Upper lobe of right lung (tissue), 1 donor: Measurements from ENCODE around the gene KCNK5. TPM values are rescaled to one million over a fixed set of nuclear protein-coding genes. Genes with fewer than 3 reads are reported as not detected.

Experiments
- ATAC-seq: fragments of 200-7000 bp; cut with Tn5 transposase; one replicate; pipeline ENCODE4 v1.9.1; 2020; ENCODE audit warnings: mild to moderate bottlenecking, moderate library complexity
- DNase-seq: peaks from one replicate; pipeline ENCODE4 v3.0.0-alpha.2; 2020
- H3K27ac ChIP-seq: fragments of 200-600 bp; one replicate; pipeline ENCODE4 v1.8.0; 2022
- H3K27me3 ChIP-seq: fragments of 200-600 bp; one replicate; pipeline ENCODE4 v1.8.0; 2022; ENCODE audit warnings: mild to moderate bottlenecking
- H3K36me3 ChIP-seq: fragments of 200-600 bp; one replicate; pipeline ENCODE4 v1.8.0; 2022
- H3K4me1 ChIP-seq: fragments of 200-600 bp; one replicate; pipeline ENCODE4 v1.8.0; 2022
- H3K4me3 ChIP-seq: fragments of 200-600 bp; one replicate; pipeline ENCODE4 v1.8.0; 2022; ENCODE audit warnings: mild to moderate bottlenecking
- H3K9me3 ChIP-seq: fragments of 200-600 bp; one replicate; pipeline ENCODE4 v1.8.0; 2022
- CTCF ChIP-seq: fragments of 200-600 bp; IDR thresholded peaks from one replicate; pipeline ENCODE4 v1.8.0; 2022; ENCODE audit warnings: antibody characterized with exemption
- intact Hi-C: fragments of 100-400 bp; cut with DNase I; formaldehyde crosslinking; loops from one replicate; pipeline ENCODE4 v1.11.0; 2022
- total RNA-seq: library from RNA; stranded (reverse); fragmentation: NEBNext Ultra II Directional; extraction: Animal tissue kit (Norgen Biotek cat#: 25700); gene quantifications from one replicate; pipeline ENCODE4 v1.2.1, GENCODE V29; 2021
- donor health status: DM: no; HTN: yes; CAD: no; lungs with severe emphysema.

Gene KCNK5
- total RNA-seq, 1 donor from 2014 or later = 10.0 TPM

- DNase-seq (no peak), ATAC-seq (no peak)
- H3K4me3 ChIP-seq = no peak overlapping the region
- no peaks in the 10 kb centered on the region for H3K4me1 ChIP-seq
- no peaks in the 10 kb centered on the region for H3K9me3 ChIP-seq
- H3K27me3 ChIP-seq = no peaks in the 10 kb centered on the region
- H3K36me3 ChIP-seq = no peaks in the 10 kb centered on the region
- no peak overlapping the region for H3K27ac ChIP-seq
- intact Hi-C loops = no loop called here
- TF ChIP-seq CTCF = no peak
Observed at GRCh38 chr6:39240155-39240757, 11.0 kb upstream of the KCNK5 start.

GRCh38 chr6:39239527-39240154 lies 10.4 kb upstream of the KCNK5 start:
- Histone ChIP-seq H3K27ac (no peak overlapping the region), H3K4me3 (no peak overlapping the region), H3K27me3 (no peaks in the 10 kb centered on the region), H3K4me1 (no peaks in the 10 kb centered on the region), H3K36me3 (no peaks in the 10 kb centered on the region), H3K9me3 (no peaks in the 10 kb centered on the region)
- DNase-seq (no peak), ATAC-seq (no peak)
- intact Hi-C loops = no loop called here
- TF ChIP-seq CTCF = no peak

- Histone ChIP-seq H3K9me3 (no peaks in the 10 kb centered on the region), H3K27me3 (no peaks in the 10 kb centered on the region), H3K4me3 (no peak overlapping the region), H3K36me3 (no peaks in the 10 kb centered on the region), H3K27ac (no peak overlapping the region), H3K4me1 (no peaks in the 10 kb centered on the region)
- ATAC-seq (no peak), DNase-seq (no peak)
- no peak for TF ChIP-seq CTCF
- intact Hi-C loops = no loop called here
Observed at GRCh38 chr6:39236742-39237141, 7.5 kb upstream of the KCNK5 start.

DNA sequence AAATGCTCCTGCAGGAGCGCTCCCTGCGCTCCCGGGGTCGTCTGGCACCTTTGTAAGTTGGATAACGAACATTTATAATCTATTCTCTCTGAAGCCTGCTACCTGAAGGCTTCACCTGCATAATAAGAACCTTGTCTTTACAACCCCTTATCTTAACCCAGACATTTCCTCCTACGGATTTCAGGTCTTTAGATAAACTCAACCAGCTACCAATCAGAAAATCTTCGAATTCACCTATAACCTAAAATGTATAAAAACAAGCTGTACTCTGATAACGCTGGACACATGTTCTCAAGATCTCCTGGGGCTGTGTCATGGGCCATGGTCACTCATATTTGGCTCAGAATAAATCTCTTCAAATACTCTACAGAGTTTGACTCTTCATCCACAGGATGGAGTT lies 4.1 kb upstream of the KCNK5 start:
- H3K9me3 ChIP-seq = no peaks in the 10 kb centered on the region
- H3K36me3 ChIP-seq = no peaks in the 10 kb centered on the region
- ATAC-seq = no peak
- H3K27me3 ChIP-seq = peaks cover 9% of the 10 kb centered on the region
- H3K4me1 ChIP-seq = peaks cover 10% of the 10 kb centered on the region
- H3K4me3 ChIP-seq = no peak overlapping the region
- DNase-seq = no peak
- no peak for TF ChIP-seq CTCF
- H3K27ac ChIP-seq = no peak overlapping the region
- intact Hi-C loops = no loop called here

DNA sequence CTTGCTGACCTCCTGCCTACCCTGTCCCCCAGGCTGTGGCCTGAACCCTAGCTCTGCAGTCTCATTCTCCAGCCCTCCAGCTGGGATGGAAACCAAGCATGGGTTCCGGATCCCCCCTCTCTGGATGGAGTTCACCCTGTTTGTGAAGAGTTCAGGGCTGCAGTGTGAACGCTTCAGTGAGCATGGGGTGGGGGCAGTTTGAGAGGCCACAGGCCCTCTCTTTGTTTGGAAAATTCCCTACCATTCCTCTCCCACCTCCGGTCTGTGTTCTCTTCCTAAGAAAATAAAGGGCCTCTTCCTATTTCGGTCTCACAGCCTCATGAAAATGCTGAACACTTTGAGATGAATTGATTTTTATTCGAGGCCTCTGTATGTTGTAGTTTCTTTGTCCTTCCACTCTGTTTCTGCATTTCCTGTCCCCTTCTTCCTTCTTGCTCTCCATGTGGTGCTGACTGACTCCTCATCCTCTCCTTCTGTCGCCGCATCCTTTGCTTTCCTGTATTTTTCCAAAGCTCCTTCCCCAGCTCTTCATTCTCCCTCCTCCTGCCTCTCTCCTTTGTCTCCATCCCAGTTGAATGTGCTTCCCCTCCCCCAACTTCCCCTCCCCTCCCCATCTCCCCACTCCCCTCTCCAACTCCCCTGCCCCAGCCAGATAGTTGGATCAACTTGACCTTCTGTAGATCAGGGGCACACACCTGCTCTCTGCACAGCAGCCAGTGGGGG lies 2.4 kb upstream of the KCNK5 start:
- Histone ChIP-seq H3K4me1 (peaks cover 10% of the 10 kb centered on the region), H3K36me3 (no peaks in the 10 kb centered on the region), H3K27ac (no peak overlapping the region), H3K4me3 (no peak overlapping the region), H3K27me3 (peaks cover 17% of the 10 kb centered on the region), H3K9me3 (no peaks in the 10 kb centered on the region)
- ATAC-seq (no peak), DNase-seq (no peak)
- no peak for TF ChIP-seq CTCF
- intact Hi-C loops = no loop called here
